IMR-90 (cell line): ENCODE data around the gene SCYGR5. TPM values are rescaled to one million over a fixed set of nuclear protein-coding genes. Genes with fewer than 3 reads are reported as not detected.

Experiments used
- ATAC-seq: fragments of 200-7000 bp; cut with Tn5 transposase; 2 replicates; pipeline ENCODE4 v1.9.1; 2020; ENCODE audit warnings: low read depth, mild to moderate bottlenecking, moderate library complexity
- BruUV-seq: library from RNA; stranded (reverse); fragments of 400-500 nt; replicated peaks from 2 replicates; lab custom pipeline; 2021; lab: Mats Ljungman, UMichigan
- CTCF ChIA-PET: fragments of 300-600 bp; formaldehyde crosslinking; extraction: SDS; loops from one replicate; lab custom pipeline; 2021; ENCODE audit warnings: antibody characterized with exemption; lab: Yijun Ruan, JAX
- POLR2A ChIA-PET: fragments of 300-600 bp; sonication (Branson Sonifier 250); formaldehyde crosslinking; loops from one replicate; lab custom pipeline; 2022; ENCODE audit warnings: antibody characterized with exemption; ENCODE audit not compliant: unreplicated experiment; lab: Charles Lee
- DNase-seq: peaks from one replicate; pipeline ENCODE4 v3.0.0; 2013
- H2AFZ ChIP-seq: replicated peaks from 2 replicates; pipeline ENCODE3; 2013; ENCODE audit warnings: low read length, mild to moderate bottlenecking; ENCODE audit not compliant: poor library complexity
- H2AK5ac ChIP-seq: 2 replicates; pipeline ENCODE4 v1.6.1; 2013; ENCODE audit warnings: low read depth, low read length, inconsistent platforms
- H2AK9ac ChIP-seq: replicated peaks from 2 replicates; pipeline ENCODE3; 2013; ENCODE audit warnings: mild to moderate bottlenecking, low read depth, low read length, moderate library complexity; ENCODE audit not compliant: poor library complexity
- H2BK120ac ChIP-seq: 2 replicates; pipeline ENCODE4 v1.6.1; 2013; ENCODE audit warnings: low read depth, low read length, inconsistent platforms
- H2BK15ac ChIP-seq: 3 replicates; pipeline ENCODE4 v1.6.1; 2013; ENCODE audit warnings: low read depth, low read length, inconsistent platforms
- H2BK20ac ChIP-seq: 2 replicates; pipeline ENCODE4 v1.6.1; 2013; ENCODE audit warnings: low read depth, mild to moderate bottlenecking, inconsistent platforms, low read length, moderate library complexity
- H2BK5ac ChIP-seq: 2 replicates; pipeline ENCODE4 v1.6.1; 2013; ENCODE audit warnings: mild to moderate bottlenecking, low read depth, low read length, inconsistent platforms; ENCODE audit not compliant: poor library complexity, severe bottlenecking
- H3K14ac ChIP-seq: replicated peaks from 2 replicates; pipeline ENCODE4 v1.6.1; 2013; ENCODE audit warnings: low read depth, low read length, inconsistent platforms
- H3K18ac ChIP-seq: 2 replicates; pipeline ENCODE4 v1.6.1; 2013; ENCODE audit warnings: low read depth, low read length, control low read depth
- H3K23ac ChIP-seq: 2 replicates; pipeline ENCODE4 v1.6.1; 2013; ENCODE audit warnings: low read depth, low read length, inconsistent platforms
- H3K27ac ChIP-seq: 2 replicates; pipeline ENCODE4 v1.5.1; 2013; ENCODE audit warnings: mild to moderate bottlenecking, control low read depth, low read length; ENCODE audit not compliant: insufficient read depth
- H3K27me3 ChIP-seq: 2 replicates; pipeline ENCODE4 v1.6.1; 2013; ENCODE audit warnings: low read length; ENCODE audit not compliant: control insufficient read depth, insufficient read depth
- H3K36me3 ChIP-seq: 2 replicates; pipeline ENCODE4 v1.6.1; 2013; ENCODE audit warnings: low read length, mixed read lengths; ENCODE audit not compliant: control insufficient read depth, insufficient read depth
- H3K4ac ChIP-seq: 2 replicates; pipeline ENCODE4 v1.6.1; 2013; ENCODE audit warnings: low read depth, low read length, inconsistent platforms
- H3K4me1 ChIP-seq: 2 replicates; pipeline ENCODE4 v1.6.1; 2013; ENCODE audit warnings: low read length, mixed read lengths; ENCODE audit not compliant: control insufficient read depth, insufficient read depth
- H3K4me2 ChIP-seq: 2 replicates; pipeline ENCODE4 v1.6.1; 2013; ENCODE audit warnings: low read depth, mild to moderate bottlenecking, control low read depth, low read length, moderate library complexity
- H3K4me3 ChIP-seq: 2 replicates; pipeline ENCODE4 v1.5.1; 2013; ENCODE audit warnings: low read depth, mild to moderate bottlenecking, control low read depth, low read length, moderate library complexity; ENCODE audit not compliant: insufficient read depth
- H3K56ac ChIP-seq: 2 replicates; pipeline ENCODE4 v1.6.1; 2013; ENCODE audit warnings: low read length, inconsistent platforms; ENCODE audit not compliant: insufficient read depth; ENCODE audit errors: extremely low read depth
- H3K79me1 ChIP-seq, 2 experiments: 2 replicates each; pipeline ENCODE4 v1.6.1; 2013; ENCODE audit warnings: low read length in 2 of 2, inconsistent platforms in 1 of 2, low read depth in 1 of 2
- H3K9ac ChIP-seq: 2 replicates; pipeline ENCODE4 v1.6.1; 2013; ENCODE audit warnings: low read depth, low read length, control low read depth
- H3K9me1 ChIP-seq: 2 replicates; pipeline ENCODE4 v1.6.1; 2013; ENCODE audit warnings: low read length, inconsistent platforms; ENCODE audit not compliant: insufficient read depth
- H3K9me3 ChIP-seq: 2 replicates; pipeline ENCODE4 v1.6.1; 2013; ENCODE audit warnings: low read length; ENCODE audit not compliant: control insufficient read depth, insufficient read depth
- H4K20me1 ChIP-seq: 2 replicates; pipeline ENCODE4 v1.6.1; 2013; ENCODE audit warnings: low read length, inconsistent platforms; ENCODE audit not compliant: insufficient read depth
- H4K5ac ChIP-seq: 2 replicates; pipeline ENCODE4 v1.6.1; 2013; ENCODE audit warnings: mild to moderate bottlenecking, low read depth, low read length, control low read depth
- H4K8ac ChIP-seq, 2 experiments: 2 replicates each; pipeline ENCODE4 v1.6.1; 2013; ENCODE audit warnings: low read depth in 2 of 2, low read length in 2 of 2, control low read depth in 1 of 2, inconsistent platforms in 1 of 2
- H4K91ac ChIP-seq: 2 replicates; pipeline ENCODE4 v1.6.1; 2013; ENCODE audit warnings: low read depth, low read length, inconsistent platforms; ENCODE audit not compliant: insufficient read depth
- CEBPB ChIP-seq: IDR thresholded peaks from 2 replicates; pipeline ENCODE4 v1.6.1; 2012; ENCODE audit warnings: low read depth, low read length, improper control_type of control experiment
- CHD1 ChIP-seq: IDR thresholded peaks from 2 replicates; pipeline ENCODE4 v1.6.1; 2012; ENCODE audit warnings: low read depth, low read length, improper control_type of control experiment
- WGBS, 2 experiments: methylation state at CpG; one replicate each; pipeline versions ENCODE4 v1.1.5 to v1.1.7; 2013; ENCODE audit warnings: missing lambda C conversion rate in 2 of 2; ENCODE audit not compliant: insufficient read length in 1 of 2; ENCODE audit errors: extremely low coverage in 2 of 2; 5-methylcytosine and 5-hydroxymethylcytosine counted together
- dilution Hi-C: fragments of 300-500 bp; cut with HindIII; formaldehyde crosslinking; loops from one replicate; pipeline ENCODE4 v1.14.3; 2018; ENCODE audit warnings: low sequenced_read_pairs; ENCODE audit not compliant: unreplicated experiment
- in situ Hi-C: fragments of 300-500 bp; cut with MboI; formaldehyde crosslinking; loops from 3 replicates; pipeline ENCODE4 v1.14.3; 2019; ENCODE audit warnings: low sequenced_read_pairs, inconsistent platforms, mixed read lengths
- intact Hi-C: fragments of 100-400 bp; cut with micrococcal nuclease; formaldehyde crosslinking; loops from 2 replicates; pipeline ENCODE4 v1.10.0; 2022
- polyA plus RNA-seq, 3 experiments: library from polyadenylated mRNA; depleted of rRNA; stranded (reverse); fragments of >200 nt; gene quantifications; 2 replicates each; pipeline ENCODE4 v1.2.3, GENCODE V29; 2012; ENCODE audit warnings: low replicate concordance in 1 of 3
- total RNA-seq: library from RNA; depleted of rRNA; stranded (reverse); fragments of >200 nt; gene quantifications from 2 replicates; pipeline ENCODE4 v1.2.3, GENCODE V29; 2012

Gene SCYGR5
- total and polyA plus RNA-seq, 2 of the 4 experiments (the other 2 are of a cell fraction), result not detected

DNA sequence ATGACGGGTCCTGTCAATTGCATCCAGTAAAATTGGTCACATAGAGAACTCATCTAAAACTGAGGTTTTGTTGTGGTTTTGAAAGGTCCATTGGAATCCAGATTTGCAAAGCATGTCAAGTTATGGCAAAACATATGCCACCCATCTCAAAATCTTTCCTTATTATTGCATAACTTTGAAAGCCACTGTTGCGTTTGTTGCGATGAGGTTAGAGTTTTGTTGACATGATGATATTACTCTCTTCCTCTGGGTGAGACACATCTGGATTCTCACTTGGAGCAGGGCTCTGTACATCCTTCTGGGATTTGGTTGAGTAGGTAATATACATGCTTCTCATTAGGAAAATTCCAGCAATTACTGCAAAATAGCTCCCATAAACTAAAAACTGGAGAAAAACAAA lies 20.6 kb downstream of the SCYGR5 start:
- no peak overlapping the region for H2BK120ac ChIP-seq
- no peaks in the 10 kb centered on the region for H3K79me1 ChIP-seq
- CTCF ChIA-PET, result no interaction called here
- no peak overlapping the region for H2BK5ac ChIP-seq
- no peak for TF ChIP-seq CHD1
- TF ChIP-seq CEBPB, result peak; percentile 39; the same call in 1 of the 2 replicates
- H3K9me1 ChIP-seq, result no peaks in the 10 kb centered on the region
- H3K18ac ChIP-seq, result no peak overlapping the region
- no peak overlapping the region for H3K4me3 ChIP-seq
- H4K5ac ChIP-seq, result no peak overlapping the region
- H3K4ac ChIP-seq, result no peak overlapping the region
- POLR2A ChIA-PET, result no interaction called here
- no peaks in the 10 kb centered on the region for H3K4me1 ChIP-seq
- H3K14ac ChIP-seq, result no peak overlapping the region
- no peak overlapping the region for H2AK9ac ChIP-seq
- H2AFZ ChIP-seq, result no peak overlapping the region
- no peak overlapping the region for H2BK15ac ChIP-seq
- H3K27me3 ChIP-seq, result no peaks in the 10 kb centered on the region
- H4K91ac ChIP-seq, result no peak overlapping the region
- H2AK5ac ChIP-seq, result no peak overlapping the region
- intact Hi-C loops (no loop called here), in situ Hi-C loops (no loop called here), dilution Hi-C loops (no loop called here)
- H3K36me3 ChIP-seq, result no peaks in the 10 kb centered on the region
- no peak for ATAC-seq
- H3K9ac ChIP-seq, result no peak overlapping the region
- DNase-seq, result no peak
- H3K56ac ChIP-seq, result no peak overlapping the region
- H2BK20ac ChIP-seq, result no peak overlapping the region
- H3K9me3 ChIP-seq, result no peaks in the 10 kb centered on the region
- H3K23ac ChIP-seq, result no peak overlapping the region
- no TSS peak for BruUV-seq
- H4K8ac ChIP-seq, result no peak overlapping the region
- no peak overlapping the region for H3K4me2 ChIP-seq
- H3K27ac ChIP-seq, result no peak overlapping the region
- no peaks in the 10 kb centered on the region for H4K20me1 ChIP-seq
- no CpG with 5 or more reads among the region's 3 CpGs for WGBS, 2 experiments
